Activated CD8-positive, alpha-beta memory T cell treated with anti-CD3 and anti-CD28 coated beads for 48 hours (primary cell): ENCODE results near the gene MFSD6L.

ENCODE experiments used
- DNase-seq, 3 experiments: peaks; one replicate each; pipeline ENCODE4 v3.0.0-alpha.2; 2020; ENCODE audit warnings: low read depth in 2 of 3, low spot score in 2 of 3

The MFSD6L gene

GRCh38 chr17:8747742-8748141 lies 51.4 kb downstream of the MFSD6L start:
- no peak for DNase-seq
